K562 (cell line): ENCODE results near the gene EPB41L2. TPM values are rescaled to one million over a fixed set of nuclear protein-coding genes. Genes with fewer than 3 reads are reported as not detected.

Source experiments
- ATAC-seq: fragments of 200-7000 bp; cut with Tn5 transposase; 3 replicates; pipeline ENCODE4 v1.9.1; 2020; ENCODE audit warnings: moderate library complexity
- BruUV-seq: library from RNA; stranded (reverse); fragments of 400-500 nt; replicated peaks from 2 replicates; lab custom pipeline; 2021; lab: Mats Ljungman, UMichigan
- CTCF ChIA-PET: fragments of 300-600 bp; formaldehyde crosslinking; extraction: SDS; loops from one replicate; lab custom pipeline; 2021; ENCODE audit warnings: low intra/inter-chr PET ratio; lab: Yijun Ruan, JAX
- POLR2A ChIA-PET: fragments of 300-600, 350-650 bp; sonication (Branson Sonifier 250); formaldehyde crosslinking; extraction: SDS; loops from one replicate; lab custom pipeline; 2021; ENCODE audit warnings: antibody characterized with exemption, inconsistent platforms; lab: Yijun Ruan, JAX
- DNase-seq, 4 experiments: peaks; one replicate each; pipeline versions ENCODE4 v3.0.0 to v3.0.0-alpha.2; 2011 to 2018; ENCODE audit warnings: low spot score in 3 of 4, mixed read lengths in 3 of 4; ENCODE audit errors: extremely low read depth in 1 of 4
- FAIRE-seq: peaks from 2 replicates; lab custom pipeline; 2011; peaks lifted over from hg19 to GRCh38; lab: Jason Lieb, UNC
- H2AFZ ChIP-seq: 2 replicates; pipeline ENCODE4 v1.6.0; 2011; ENCODE audit warnings: low read depth, low read length, control low read depth, inconsistent platforms
- H3K27ac ChIP-seq: fragments of 200-600 bp; 3 replicates; pipeline ENCODE4 v1.8.0; 2011; ENCODE audit warnings: low read depth, mild to moderate bottlenecking, control low read depth, inconsistent platforms, low read length, moderate library complexity, mixed read lengths; ENCODE audit errors: extremely low read depth
- H3K27me3 ChIP-seq, 2 experiments: fragments of 300-600 bp in 1 of 2; 2 replicates in 1 of 2; 3 replicates in 1 of 2; pipeline versions ENCODE4 v1.6.0 to v1.8.0; 2011; ENCODE audit warnings: inconsistent platforms in 2 of 2, low read length in 2 of 2, mild to moderate bottlenecking in 1 of 2, mixed read lengths in 1 of 2, moderate library complexity in 1 of 2; ENCODE audit not compliant: control insufficient read depth in 2 of 2, insufficient read depth in 2 of 2
- H3K36me3 ChIP-seq: fragments of 300-600 bp; 3 replicates; pipeline ENCODE4 v1.8.0; 2011; ENCODE audit warnings: mild to moderate bottlenecking, low read length, inconsistent platforms; ENCODE audit not compliant: control insufficient read depth, insufficient read depth
- H3K4me1 ChIP-seq, 2 experiments: fragments of 200-600 bp in 1 of 2; replicated peaks in 1 of 2; 2 replicates in 1 of 2; 3 replicates in 1 of 2; pipeline versions ENCODE4 v1.5.1 to v1.8.0; 2011; ENCODE audit warnings: inconsistent platforms in 2 of 2, low read length in 2 of 2, mild to moderate bottlenecking in 1 of 2, mixed read lengths in 1 of 2, moderate library complexity in 1 of 2; ENCODE audit not compliant: control insufficient read depth in 2 of 2, insufficient read depth in 2 of 2
- H3K4me2 ChIP-seq: 2 replicates; pipeline ENCODE4 v1.6.1; 2011; ENCODE audit warnings: low read length, control low read depth, inconsistent platforms, mixed read lengths; ENCODE audit not compliant: insufficient read depth
- H3K4me3 ChIP-seq: fragments of 200-600 bp; sonication (generic), shearing (Covaris generic); 2 replicates; pipeline ENCODE4 v1.5.1; 2016; ENCODE audit warnings: control low read depth, inconsistent platforms
- H3K79me2 ChIP-seq: fragments of 200-600 bp; 3 replicates; pipeline ENCODE4 v1.8.0; 2011; ENCODE audit warnings: low read length, inconsistent platforms; ENCODE audit not compliant: control insufficient read depth, insufficient read depth
- H3K9ac ChIP-seq, 2 experiments: 2 replicates each; pipeline versions ENCODE4 v1.6.0 to v1.6.1; 2011; ENCODE audit warnings: low read depth in 2 of 2, low read length in 2 of 2, control low read depth in 1 of 2, inconsistent platforms in 1 of 2, mild to moderate bottlenecking in 1 of 2, mixed read lengths in 1 of 2; ENCODE audit not compliant: insufficient read depth in 1 of 2
- H3K9me1 ChIP-seq: one replicate; pipeline ENCODE4 v1.6.0; 2011; ENCODE audit warnings: inconsistent platforms, mild to moderate bottlenecking, low read length, moderate library complexity; ENCODE audit not compliant: control insufficient read depth, insufficient read depth
- H3K9me3 ChIP-seq: replicated peaks from 2 replicates; pipeline ENCODE4 v1.5.1; 2011; ENCODE audit warnings: low read depth, low read length, inconsistent platforms; ENCODE audit not compliant: control insufficient read depth, insufficient read depth
- H4K20me1 ChIP-seq: replicated peaks from 2 replicates; pipeline ENCODE4 v1.6.1; 2011; ENCODE audit warnings: low read length, inconsistent platforms, mixed read lengths; ENCODE audit not compliant: control insufficient read depth, insufficient read depth
- BCL6 ChIP-seq: fragments of 250-450 bp; sonication (Bioruptor Pico); IDR thresholded peaks from 2 replicates; pipeline ENCODE4 v1.4.0; 2020
- COPS2 ChIP-seq: fragments of 450-650 bp; conservative IDR thresholded peaks from 2 replicates; pipeline ENCODE4 v1.6.1; 2016; ENCODE audit warnings: mild to moderate bottlenecking, moderate library complexity
- KLF13 ChIP-seq: fragments of 450-650 bp; IDR thresholded peaks from 2 replicates; pipeline ENCODE4 v1.6.1; 2016; ENCODE audit warnings: missing genetic modification characterization, low read depth, mild to moderate bottlenecking, missing compliant biosample characterization, moderate library complexity, borderline replicate concordance
- MAZ ChIP-seq, 2 experiments: fragments of 450-650 bp in 1 of 2; sonication (generic) in 1 of 2; formaldehyde crosslinking; IDR thresholded peaks in 1 of 2; conservative IDR thresholded peaks in 1 of 2; 2 replicates each; pipeline versions ENCODE4 v1.4.0 to v1.5.0; 2020; ENCODE audit warnings: mild to moderate bottlenecking in 1 of 2, missing genetic modification reagents in 1 of 2
- SREBF1 ChIP-seq: fragments of 150-350 bp; IDR thresholded peaks from 2 replicates; pipeline ENCODE4 v1.6.1; 2014; ENCODE audit warnings: antibody characterized with exemption, low read depth, low read length, borderline replicate concordance
- TAF9B ChIP-seq: fragments of 450-650 bp; IDR thresholded peaks from 2 replicates; pipeline ENCODE4 v1.6.1; 2018; ENCODE audit warnings: mild to moderate bottlenecking; ENCODE audit not compliant: partially characterized antibody
- TSC22D4 ChIP-seq: fragments of 450-650 bp; IDR thresholded peaks from 2 replicates; pipeline ENCODE4 v1.6.1; 2016; ENCODE audit warnings: missing genetic modification characterization, missing biosample characterization, control low read depth
- XRCC3 ChIP-seq: fragments of 450-650 bp; IDR thresholded peaks from 2 replicates; pipeline ENCODE4 v1.6.1; 2017; ENCODE audit warnings: mild to moderate bottlenecking, moderate library complexity
- ZNF124 ChIP-seq: sonication (generic); formaldehyde crosslinking; IDR thresholded peaks from 2 replicates; pipeline ENCODE4 v1.8.1; 2022; ENCODE audit warnings: missing genetic modification reagents
- WGBS: fragments of 100-300 bp; shearing (Covaris generic); methylation state at CpG from one replicate; pipeline ENCODE4 v1.1.6; 2016; ENCODE audit warnings: low coverage, mixed read lengths; ENCODE audit not compliant: insufficient coverage; ENCODE audit errors: missing lambda C conversion rate; 5-methylcytosine and 5-hydroxymethylcytosine counted together
- in situ Hi-C: fragments of 300-500 bp; cut with MboI; formaldehyde crosslinking; loops from 4 replicates; pipeline ENCODE4 v1.15.0; 2018; ENCODE audit warnings: inconsistent platforms, mixed read lengths
- intact Hi-C: fragments of 100-400 bp; cut with micrococcal nuclease; formaldehyde crosslinking; loops from 2 replicates; pipeline ENCODE4 v1.14.2; 2022
- polyA plus RNA-seq, 8 experiments: library from polyadenylated mRNA; depleted of rRNA in 4 of 8; stranded (reverse) in 5 of 8; unstranded in 3 of 8; fragments of >200 nt; fragmentation: Nextera tagmentation in 2 of 8; fragmentation: Illumina TruSeq in 1 of 8; extraction: Ambion mirVana in 2 of 8; extraction: Trizol in 1 of 8; gene quantifications; 2 replicates each; pipeline versions ENCODE4 v1.2.1 to v1.2.3, GENCODE V29; 2011 to 2014; ENCODE audit warnings: inconsistent platforms in 1 of 8, missing spikeins in 1 of 8
- total RNA-seq, 7 experiments: library from RNA; depleted of rRNA in 6 of 7; stranded (reverse); fragments of >200 nt in 6 of 7; fragmentation: Illumina TruSeq in 2 of 7; extraction: Trizol in 2 of 7; gene quantifications; 2 replicates each; pipeline versions ENCODE4 v1.2.1 to v1.2.3, GENCODE V29; 2011 to 2021; ENCODE audit warnings: low replicate concordance in 1 of 7

The EPB41L2 gene
- total and polyA plus RNA-seq, 9 of the 15 experiments (the other 6 are each of a cell fraction or from before 2014, with no cell fraction given), result 5.1 to 53.6 (median 25.0) TPM

DNA sequence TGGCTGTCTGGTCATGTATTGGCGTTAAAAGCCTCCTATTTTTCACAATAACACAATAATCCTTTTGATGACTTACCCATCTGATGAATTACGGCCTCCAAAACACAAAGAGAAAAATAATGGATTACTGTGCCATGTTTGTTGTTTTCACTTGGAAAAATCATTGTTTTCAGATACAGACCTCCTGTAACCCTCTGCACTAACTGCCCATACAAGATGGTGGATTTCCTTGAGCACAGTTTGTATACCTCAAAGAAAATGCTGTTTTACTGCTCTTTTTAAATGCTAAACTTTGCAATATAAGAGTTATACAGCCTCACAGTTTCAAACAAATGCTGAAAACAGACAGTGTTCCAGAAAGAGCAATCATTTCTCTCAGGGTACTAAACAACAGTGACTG is 174.8 kb downstream of the EPB41L2 start:
- Histone ChIP-seq H4K20me1 (no peaks in the 10 kb centered on the region; the same call in 1 of the 2 replicates), H3K4me1 (no peaks in the 10 kb centered on the region), H2AFZ (no peak overlapping the region), H3K9me3 (no peaks in the 10 kb centered on the region), H3K27ac (no peak overlapping the region), H3K27me3 (no peaks in the 10 kb centered on the region), H3K79me2 (no peaks in the 10 kb centered on the region), H3K4me2 (no peak overlapping the region), H3K36me3 (no peaks in the 10 kb centered on the region), H3K9ac (no peak overlapping the region), H3K4me3 (no peak overlapping the region), H3K9me1 (no peaks in the 10 kb centered on the region)
- intact Hi-C loops, result loop anchor here (5.0 kb wide), 1 partner anchor 1024 kb away; no protein-coding TSS in a partner anchor
- no peak for DNase-seq
- ATAC-seq, result no peak
- BruUV-seq, result no TSS peak
- ChIA-PET CTCF (no interaction called here), POLR2A (no interaction called here)
- TF ChIP-seq XRCC3 (no peak), COPS2 (no peak), BCL6 (CRISPR knock-in tag) (no peak), TSC22D4 (tag) (no peak), MAZ (CRISPR knock-in tag; conservative IDR thresholded peaks at IDR 0.05 in 1 of 2, IDR thresholded peaks at IDR 0.05 in 1 of 2) (no peak), TAF9B (no peak), KLF13 (tag) (no peak), SREBF1 (no peak), ZNF124 (no peak)
- WGBS, result 36% methylated on average over 2 of the region's 2 CpGs
- in situ Hi-C loops, result loop anchor here (10.0 to 25.0 kb wide), 2 partner anchors 227 to 649 kb away; no protein-coding TSS in a partner anchor
- no peak for FAIRE-seq
